Measurements from ENCODE around the gene CHCHD6.

CHCHD6 gene

DNA sequence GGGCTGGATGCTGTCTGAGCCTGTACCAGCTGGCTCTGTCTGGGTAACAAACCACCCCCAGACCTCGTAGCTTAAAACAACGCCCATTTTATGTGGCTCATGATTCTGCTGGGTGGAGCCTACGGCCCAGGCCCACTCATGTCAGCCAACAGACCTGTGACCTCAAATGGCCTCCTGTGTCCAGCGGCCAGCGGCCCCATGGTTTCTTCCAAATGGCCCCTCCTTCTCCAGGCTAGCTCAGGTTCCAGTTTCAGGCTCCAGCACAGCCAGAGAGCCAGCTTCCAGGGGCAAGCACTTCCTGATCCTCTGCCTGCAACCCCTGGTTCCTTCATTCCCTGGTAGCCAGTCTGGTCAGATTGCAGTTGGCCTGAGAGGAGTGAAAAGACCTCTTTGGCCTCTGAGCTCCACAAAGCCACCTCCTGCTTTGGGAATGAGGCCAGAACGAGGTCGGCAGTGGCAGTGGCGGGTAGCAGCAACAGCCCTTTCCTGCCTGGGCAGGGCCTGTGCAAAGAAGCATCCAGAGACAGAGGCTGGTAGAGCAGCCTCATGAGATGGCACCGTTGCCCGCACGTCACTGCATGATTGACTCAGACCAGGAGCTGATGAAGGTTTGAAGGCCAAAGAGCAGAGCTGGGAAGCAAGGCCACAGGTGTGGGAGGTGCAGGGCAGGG is 257.9 kb downstream of the CHCHD6 start:
- TF ChIP-seq SIN3A (IDR thresholded peaks at IDR 0.05; ENCODE audit: borderline replicate concordance, insufficient read depth, low read length) (no peak), POLR2AphosphoS5 (IDR thresholded peaks at IDR 0.05; ENCODE audit: low read depth, low read length) (no peak)
- TF ChIP-seq, protein P1, sequence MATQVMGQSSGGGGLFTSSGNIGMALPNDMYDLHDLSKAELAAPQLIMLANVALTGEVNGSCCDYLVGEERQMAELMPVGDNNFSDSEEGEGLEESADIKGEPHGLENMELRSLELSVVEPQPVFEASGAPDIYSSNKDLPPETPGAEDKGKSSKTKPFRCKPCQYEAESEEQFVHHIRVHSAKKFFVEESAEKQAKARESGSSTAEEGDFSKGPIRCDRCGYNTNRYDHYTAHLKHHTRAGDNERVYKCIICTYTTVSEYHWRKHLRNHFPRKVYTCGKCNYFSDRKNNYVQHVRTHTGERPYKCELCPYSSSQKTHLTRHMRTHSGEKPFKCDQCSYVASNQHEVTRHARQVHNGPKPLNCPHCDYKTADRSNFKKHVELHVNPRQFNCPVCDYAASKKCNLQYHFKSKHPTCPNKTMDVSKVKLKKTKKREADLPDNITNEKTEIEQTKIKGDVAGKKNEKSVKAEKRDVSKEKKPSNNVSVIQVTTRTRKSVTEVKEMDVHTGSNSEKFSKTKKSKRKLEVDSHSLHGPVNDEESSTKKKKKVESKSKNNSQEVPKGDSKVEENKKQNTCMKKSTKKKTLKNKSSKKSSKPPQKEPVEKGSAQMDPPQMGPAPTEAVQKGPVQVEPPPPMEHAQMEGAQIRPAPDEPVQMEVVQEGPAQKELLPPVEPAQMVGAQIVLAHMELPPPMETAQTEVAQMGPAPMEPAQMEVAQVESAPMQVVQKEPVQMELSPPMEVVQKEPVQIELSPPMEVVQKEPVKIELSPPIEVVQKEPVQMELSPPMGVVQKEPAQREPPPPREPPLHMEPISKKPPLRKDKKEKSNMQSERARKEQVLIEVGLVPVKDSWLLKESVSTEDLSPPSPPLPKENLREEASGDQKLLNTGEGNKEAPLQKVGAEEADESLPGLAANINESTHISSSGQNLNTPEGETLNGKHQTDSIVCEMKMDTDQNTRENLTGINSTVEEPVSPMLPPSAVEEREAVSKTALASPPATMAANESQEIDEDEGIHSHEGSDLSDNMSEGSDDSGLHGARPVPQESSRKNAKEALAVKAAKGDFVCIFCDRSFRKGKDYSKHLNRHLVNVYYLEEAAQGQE (IDR thresholded peaks at IDR 0.05; ENCODE audit: insufficient read depth in 1 of 2, low read depth in 2 of 2, low read length in 2 of 2), result no peak

DNA sequence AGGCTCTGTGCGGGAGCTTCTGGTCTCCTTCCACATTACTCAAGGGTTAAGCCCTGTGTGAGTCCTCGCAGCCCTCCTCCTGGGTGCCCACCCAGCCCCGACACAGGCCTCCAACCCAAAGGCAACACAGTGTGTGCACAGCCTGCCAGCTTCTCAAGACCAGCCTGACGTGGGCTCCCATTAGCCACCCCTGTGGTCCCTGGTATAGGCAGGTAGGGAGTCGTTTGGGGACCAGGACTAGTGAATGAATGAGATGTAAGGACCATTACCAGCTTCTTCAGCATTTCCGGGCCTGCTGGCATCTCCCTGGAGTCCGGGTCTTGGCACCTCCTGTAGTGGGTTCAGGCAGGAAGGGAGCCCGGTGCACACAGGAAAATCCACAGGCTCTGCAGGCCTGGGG is 258.7 kb downstream of the CHCHD6 start:
- TF ChIP-seq TAF1 (IDR thresholded peaks at IDR 0.05; ENCODE audit: borderline replicate concordance, insufficient read depth, low read length) (no peak), FOXP2 (optimal IDR thresholded peaks at IDR 0.05; ENCODE audit: borderline replicate concordance, extremely low read depth, extremely low read length, insufficient read depth) (no peak)

DNA sequence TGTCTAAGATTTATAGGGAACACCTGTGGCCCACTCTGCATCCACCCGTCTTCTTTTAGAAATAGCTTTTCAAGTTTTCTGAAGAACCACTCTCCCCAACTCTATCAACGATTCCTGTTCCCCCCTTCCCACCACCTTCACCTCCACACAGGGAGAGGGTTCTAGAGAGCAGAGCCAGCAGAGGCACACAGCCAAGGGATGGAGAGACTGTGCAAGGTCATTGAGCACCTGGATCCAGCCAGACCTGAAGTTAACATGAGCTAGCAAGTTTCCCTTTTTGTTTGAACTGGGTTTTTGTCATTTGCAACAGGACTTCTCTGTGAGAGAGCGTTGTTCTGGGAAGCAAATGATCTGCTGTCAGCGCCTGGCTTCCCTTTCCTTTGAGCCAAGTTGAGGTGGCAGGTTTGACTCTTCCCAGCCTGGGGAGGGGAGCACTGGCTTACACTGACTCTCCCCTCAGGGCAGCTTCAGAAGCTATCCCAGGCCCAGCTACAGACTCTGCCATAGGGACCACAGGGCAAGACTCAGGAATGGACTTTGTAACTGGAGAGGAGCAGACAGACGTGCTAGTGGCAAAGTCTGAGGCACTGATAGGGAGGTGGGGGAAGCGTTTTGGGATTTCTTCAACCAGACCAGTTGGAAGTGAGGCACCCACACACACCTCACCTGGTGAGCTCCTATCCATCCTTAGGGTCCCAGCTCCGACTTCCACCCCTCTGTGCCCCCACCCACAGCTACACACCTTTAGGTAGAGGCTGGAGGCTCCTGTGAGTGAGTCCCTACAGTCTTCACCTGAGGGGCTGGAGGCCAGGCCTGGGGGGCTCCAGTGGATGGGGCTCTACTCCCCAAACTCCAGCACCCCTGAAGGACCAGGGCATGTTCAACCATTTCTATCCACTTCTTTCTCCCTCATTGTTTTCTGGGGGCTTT is 259.5 kb downstream of the CHCHD6 start:
- TF ChIP-seq, protein P1 (IDR thresholded peaks at IDR 0.05; ENCODE audit: insufficient read depth in 1 of 2, low read depth in 2 of 2, low read length in 2 of 2), result no peak
- TF ChIP-seq POLR2AphosphoS5 (IDR thresholded peaks at IDR 0.05; ENCODE audit: low read depth, low read length) (no peak), FOXP2 (optimal IDR thresholded peaks at IDR 0.05; ENCODE audit: borderline replicate concordance, extremely low read depth, extremely low read length, insufficient read depth) (no peak), SIN3A (IDR thresholded peaks at IDR 0.05; ENCODE audit: borderline replicate concordance, insufficient read depth, low read length) (no peak), TAF1 (IDR thresholded peaks at IDR 0.05; ENCODE audit: borderline replicate concordance, insufficient read depth, low read length) (no peak)

DNA sequence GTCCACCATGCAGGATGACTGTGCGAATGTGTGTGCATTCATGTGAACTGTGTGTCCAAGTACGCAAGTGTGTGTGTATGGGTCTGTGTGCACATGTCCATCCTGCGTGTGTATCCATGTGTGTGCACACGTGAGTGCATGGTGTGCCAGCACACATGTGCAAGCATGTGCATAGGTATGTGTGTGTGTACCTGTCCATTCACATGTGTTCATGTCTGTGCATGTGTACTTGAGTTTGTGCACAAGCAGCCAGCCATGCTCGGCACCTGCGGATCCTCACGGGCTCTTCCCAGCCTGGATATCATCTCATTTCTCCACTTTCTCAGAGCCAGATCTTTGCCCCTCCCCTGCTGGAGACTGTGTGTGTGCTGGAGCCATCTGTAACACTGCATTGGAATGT is 260.2 kb downstream of the CHCHD6 start:
- no peak for TF ChIP-seq FOXP2 (optimal IDR thresholded peaks at IDR 0.05; ENCODE audit: borderline replicate concordance, extremely low read depth, extremely low read length, insufficient read depth)
- no peak for TF ChIP-seq TAF1 (IDR thresholded peaks at IDR 0.05; ENCODE audit: borderline replicate concordance, insufficient read depth, low read length)
- no peak for TF ChIP-seq POLR2AphosphoS5 (IDR thresholded peaks at IDR 0.05; ENCODE audit: low read depth, low read length)
- TF ChIP-seq, protein P1 (IDR thresholded peaks at IDR 0.05; ENCODE audit: insufficient read depth in 1 of 2, low read depth in 2 of 2, low read length in 2 of 2), result no peak
- no peak for TF ChIP-seq SIN3A (IDR thresholded peaks at IDR 0.05; ENCODE audit: borderline replicate concordance, insufficient read depth, low read length)

DNA sequence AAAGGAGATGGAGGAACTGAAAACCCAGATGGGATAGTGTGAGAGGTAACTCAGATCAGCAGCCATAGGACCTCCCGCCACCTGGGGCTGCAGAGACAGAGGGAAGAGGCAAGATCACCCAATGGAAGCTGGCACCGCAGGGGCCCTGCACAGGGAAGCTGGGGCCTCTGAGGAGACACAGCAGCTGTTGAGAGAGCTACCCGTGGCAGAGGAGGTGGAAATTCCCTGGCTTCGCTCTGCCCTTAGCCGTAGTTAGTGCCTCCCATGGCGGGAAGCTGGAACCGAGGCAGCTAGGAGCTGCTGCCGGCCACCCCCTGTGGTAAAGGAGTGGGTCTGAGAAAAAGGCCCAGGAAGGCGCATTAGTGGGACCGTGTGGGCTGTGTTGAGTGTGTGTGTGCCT is 260.9 kb downstream of the CHCHD6 start:
- TF ChIP-seq, protein P1 (IDR thresholded peaks at IDR 0.05; ENCODE audit: insufficient read depth in 1 of 2, low read depth in 2 of 2, low read length in 2 of 2), result no peak
- TF ChIP-seq FOXP2 (optimal IDR thresholded peaks at IDR 0.05; ENCODE audit: borderline replicate concordance, extremely low read depth, extremely low read length, insufficient read depth), result no peak
- TF ChIP-seq SIN3A (IDR thresholded peaks at IDR 0.05; ENCODE audit: borderline replicate concordance, insufficient read depth, low read length), result no peak
- TF ChIP-seq POLR2AphosphoS5 (IDR thresholded peaks at IDR 0.05; ENCODE audit: low read depth, low read length), result no peak
- TF ChIP-seq TAF1 (IDR thresholded peaks at IDR 0.05; ENCODE audit: borderline replicate concordance, insufficient read depth, low read length), result no peak
